Measurements from ENCODE around the gene FGF3. TPM values are rescaled to one million over a fixed set of nuclear protein-coding genes. Genes with fewer than 3 reads are reported as not detected.

FGF3 gene
- total RNA-seq, 1 donor from 2014 or later: not detected

DNA sequence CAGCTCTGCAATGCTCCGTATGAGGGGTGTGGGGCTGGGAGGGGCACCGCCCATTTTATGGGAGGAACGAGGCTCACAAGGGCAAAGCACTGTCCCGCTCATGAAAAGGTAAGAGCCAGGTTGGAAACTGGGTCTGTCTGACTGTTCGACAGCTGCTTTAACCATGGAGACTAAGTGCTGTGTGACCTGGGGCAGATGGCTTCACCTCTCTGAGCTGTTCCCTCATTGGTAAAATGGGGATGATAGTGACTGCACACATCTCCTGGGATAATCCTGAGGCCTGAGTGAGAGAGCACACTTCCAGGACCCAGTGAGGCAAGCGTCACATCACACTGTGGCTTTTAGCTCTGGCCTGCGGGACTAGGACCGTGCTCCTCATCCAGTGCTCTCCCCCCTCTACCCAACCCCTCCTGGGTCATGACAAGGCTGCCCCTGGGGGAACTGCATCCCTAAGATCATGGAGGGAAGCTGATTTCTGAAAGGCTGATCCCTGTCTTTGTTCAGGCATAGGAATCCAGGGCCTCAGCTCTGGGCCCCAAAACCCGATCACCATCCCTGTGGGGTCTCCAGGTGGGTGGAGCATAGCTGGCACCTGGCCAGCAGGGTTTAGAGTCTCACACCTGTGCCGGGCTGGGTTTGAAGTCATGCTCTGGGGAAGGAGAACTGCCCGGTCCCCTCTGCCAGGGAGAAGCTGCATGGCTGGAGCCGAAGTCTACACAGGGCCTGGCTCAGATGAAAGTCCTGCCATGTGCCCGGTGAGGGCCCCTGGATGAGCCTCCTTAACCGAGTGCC is 21.3 kb downstream of the FGF3 start:
- Histone ChIP-seq H3K4me3 (ENCODE audit: low read depth, low read length) (no peak overlapping the region), H3K27me3 (ENCODE audit: control insufficient read depth, insufficient read depth, low read length) (peaks cover 3% of the 10 kb centered on the region), H3K36me3 (ENCODE audit: control insufficient read depth, insufficient read depth, low read length) (no peaks in the 10 kb centered on the region)
- TF ChIP-seq, protein P1, sequence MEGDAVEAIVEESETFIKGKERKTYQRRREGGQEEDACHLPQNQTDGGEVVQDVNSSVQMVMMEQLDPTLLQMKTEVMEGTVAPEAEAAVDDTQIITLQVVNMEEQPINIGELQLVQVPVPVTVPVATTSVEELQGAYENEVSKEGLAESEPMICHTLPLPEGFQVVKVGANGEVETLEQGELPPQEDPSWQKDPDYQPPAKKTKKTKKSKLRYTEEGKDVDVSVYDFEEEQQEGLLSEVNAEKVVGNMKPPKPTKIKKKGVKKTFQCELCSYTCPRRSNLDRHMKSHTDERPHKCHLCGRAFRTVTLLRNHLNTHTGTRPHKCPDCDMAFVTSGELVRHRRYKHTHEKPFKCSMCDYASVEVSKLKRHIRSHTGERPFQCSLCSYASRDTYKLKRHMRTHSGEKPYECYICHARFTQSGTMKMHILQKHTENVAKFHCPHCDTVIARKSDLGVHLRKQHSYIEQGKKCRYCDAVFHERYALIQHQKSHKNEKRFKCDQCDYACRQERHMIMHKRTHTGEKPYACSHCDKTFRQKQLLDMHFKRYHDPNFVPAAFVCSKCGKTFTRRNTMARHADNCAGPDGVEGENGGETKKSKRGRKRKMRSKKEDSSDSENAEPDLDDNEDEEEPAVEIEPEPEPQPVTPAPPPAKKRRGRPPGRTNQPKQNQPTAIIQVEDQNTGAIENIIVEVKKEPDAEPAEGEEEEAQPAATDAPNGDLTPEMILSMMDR (IDR thresholded peaks at IDR 0.05; ENCODE audit: insufficient read depth, low read length, poor library complexity, severe bottlenecking): no peak
- DNase-seq (ENCODE audit: low read depth): no peak

DNA sequence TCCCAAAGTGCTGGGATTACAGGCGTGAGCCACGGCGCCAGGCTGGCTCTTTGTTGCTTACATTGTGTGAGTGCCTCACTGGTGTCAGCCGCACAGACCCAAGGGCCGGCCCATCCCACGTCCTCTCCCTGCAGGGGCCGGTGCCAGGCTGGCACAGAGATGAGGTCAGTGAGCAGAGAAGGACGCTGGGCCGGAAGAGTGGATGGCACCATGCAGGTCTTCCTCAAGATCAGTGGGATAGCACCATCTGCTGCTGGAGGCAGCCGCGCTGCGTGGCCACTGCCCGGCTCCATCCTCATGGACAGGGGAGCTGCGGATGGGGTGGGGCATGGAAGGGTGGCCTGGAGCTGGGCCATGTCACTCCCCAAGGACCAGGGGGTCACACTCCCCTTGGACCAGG is 22.1 kb downstream of the FGF3 start:
- DNase-seq (ENCODE audit: low read depth): no peak
- Histone ChIP-seq H3K36me3 (ENCODE audit: control insufficient read depth, insufficient read depth, low read length) (no peaks in the 10 kb centered on the region), H3K4me3 (ENCODE audit: low read depth, low read length) (no peak overlapping the region), H3K27me3 (ENCODE audit: control insufficient read depth, insufficient read depth, low read length) (peaks cover 3% of the 10 kb centered on the region)
- TF ChIP-seq, protein P1 (IDR thresholded peaks at IDR 0.05; ENCODE audit: insufficient read depth, low read length, poor library complexity, severe bottlenecking): peak; percentile 16

DNA sequence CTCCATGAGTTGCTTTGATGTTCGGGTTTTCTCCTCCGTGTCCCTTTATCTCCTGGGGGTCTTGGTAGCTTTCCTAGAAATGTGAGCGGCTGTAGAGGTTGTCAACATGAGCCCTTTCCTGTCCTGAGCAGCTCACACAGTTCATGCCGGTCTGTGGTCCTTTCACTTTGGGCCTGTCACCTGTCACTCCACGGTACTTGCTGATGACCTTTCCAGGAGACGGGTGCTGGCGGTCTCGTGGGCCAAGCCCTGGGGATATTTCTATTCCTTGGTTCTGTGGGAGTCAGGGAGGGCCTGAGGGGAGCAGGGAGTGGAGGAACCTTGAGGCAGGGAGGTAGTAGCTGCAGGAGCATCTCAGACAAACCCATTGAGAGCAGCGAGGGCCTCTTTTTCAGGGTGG is 23.2 kb downstream of the FGF3 start:
- DNase-seq (ENCODE audit: low read depth): no peak
- Histone ChIP-seq H3K36me3 (ENCODE audit: control insufficient read depth, insufficient read depth, low read length) (no peaks in the 10 kb centered on the region), H3K4me3 (ENCODE audit: low read depth, low read length) (no peak overlapping the region), H3K27me3 (ENCODE audit: control insufficient read depth, insufficient read depth, low read length) (no peaks in the 10 kb centered on the region)
- TF ChIP-seq, protein P1 (IDR thresholded peaks at IDR 0.05; ENCODE audit: insufficient read depth, low read length, poor library complexity, severe bottlenecking): no peak

DNA sequence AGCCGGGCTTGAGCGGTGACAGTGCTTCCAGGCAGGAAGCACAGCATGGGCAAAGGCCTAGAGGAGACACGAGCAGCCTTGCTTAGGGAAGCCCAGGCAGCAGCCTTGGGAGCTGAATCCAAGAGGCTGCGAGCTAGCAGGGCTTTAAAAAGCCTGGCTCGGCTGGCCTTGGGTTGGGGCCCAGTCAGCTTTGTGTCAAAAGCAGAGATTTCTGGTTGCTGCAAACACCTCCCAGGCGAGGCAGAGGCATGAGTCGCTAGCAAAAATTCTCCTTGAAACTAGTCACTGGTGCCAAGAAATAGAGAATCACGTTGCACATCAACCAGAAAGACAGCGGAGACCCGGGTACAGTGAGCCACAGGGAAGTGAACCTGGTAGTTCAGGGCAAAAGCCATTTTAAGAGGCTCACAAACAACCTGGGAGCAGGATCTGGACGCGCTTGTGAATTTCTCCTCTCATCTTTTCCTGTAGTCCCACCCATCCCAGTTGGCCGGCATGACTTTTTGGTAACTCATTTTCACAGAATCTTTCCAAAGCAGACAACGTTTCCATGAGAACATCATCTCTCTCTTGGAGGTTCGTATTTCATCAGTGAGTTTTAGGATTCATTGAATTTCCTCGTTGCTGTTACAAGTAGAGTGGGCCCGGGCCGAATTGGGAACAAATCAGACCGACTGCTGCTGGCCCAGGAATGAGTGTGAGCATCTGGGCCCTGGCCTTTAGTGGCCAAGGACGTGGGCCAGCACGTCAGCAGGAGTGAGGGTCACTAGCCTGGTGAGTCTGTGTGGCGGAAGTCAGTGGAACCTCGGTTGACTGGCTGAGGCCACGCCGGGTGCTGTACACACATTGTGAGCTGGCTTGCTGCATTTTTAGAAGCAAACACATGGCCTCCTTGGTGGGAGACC is 27.7 kb downstream of the FGF3 start:
- no peaks in the 10 kb centered on the region for H3K36me3 ChIP-seq (ENCODE audit: control insufficient read depth, insufficient read depth, low read length)
- DNase-seq (ENCODE audit: low read depth): peak; percentile 58
- no peaks in the 10 kb centered on the region for H3K27me3 ChIP-seq (ENCODE audit: control insufficient read depth, insufficient read depth, low read length)
- TF ChIP-seq, protein P1 (IDR thresholded peaks at IDR 0.05; ENCODE audit: insufficient read depth, low read length, poor library complexity, severe bottlenecking): no peak
- no peak overlapping the region for H3K4me3 ChIP-seq (ENCODE audit: low read depth, low read length)

DNA sequence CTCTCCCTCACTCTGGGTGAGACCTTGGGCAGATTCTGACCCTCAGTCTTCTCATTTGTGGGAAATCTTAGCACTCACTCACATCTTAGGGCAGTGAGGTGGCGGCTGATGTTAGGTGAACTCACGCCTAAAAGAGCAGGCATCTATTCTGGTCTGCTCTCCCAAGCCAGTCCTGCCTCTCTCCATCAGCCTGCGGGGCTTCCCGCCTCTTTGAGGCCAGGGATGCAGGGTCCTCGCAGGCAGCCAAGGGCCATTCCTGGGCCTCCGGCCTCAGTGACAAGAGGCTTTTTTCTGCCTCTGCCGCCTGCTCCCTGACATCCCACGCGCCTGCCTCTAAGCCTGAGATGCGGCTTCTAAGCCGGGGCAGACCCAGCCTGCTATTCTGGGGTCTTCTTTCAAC is 30.3 kb downstream of the FGF3 start:
- H3K27me3 ChIP-seq (ENCODE audit: control insufficient read depth, insufficient read depth, low read length): no peaks in the 10 kb centered on the region
- no peaks in the 10 kb centered on the region for H3K36me3 ChIP-seq (ENCODE audit: control insufficient read depth, insufficient read depth, low read length)
- TF ChIP-seq, protein P1 (IDR thresholded peaks at IDR 0.05; ENCODE audit: insufficient read depth, low read length, poor library complexity, severe bottlenecking): no peak
- no peak overlapping the region for H3K4me3 ChIP-seq (ENCODE audit: low read depth, low read length)
- DNase-seq (ENCODE audit: low read depth): no peak

Measured in kidney epithelial cell (primary cell).